Progenitor cell of endocrine pancreas (in vitro differentiated cells): ENCODE measurements around the gene ALDH2. TPM values are rescaled to one million over a fixed set of nuclear protein-coding genes. Genes with fewer than 3 reads are reported as not detected.
"Not testable (repeated sequence)": the region's sequence is repeated elsewhere in the genome, so short reads cannot be mapped to it uniquely, and the experiment has no call there.

Source experiments
- DNase-seq: peaks from one replicate; pipeline ENCODE4 v3.0.0; 2021; ENCODE audit warnings: low spot score; ENCODE audit not compliant: unreplicated experiment
- H3K27ac Mint-ChIP-seq: 2 replicates; pipeline ENCODE4 v1.8.0; 2021; ENCODE audit warnings: mild to moderate bottlenecking, moderate library complexity, mixed read lengths
- H3K27me3 Mint-ChIP-seq: 2 replicates; pipeline ENCODE4 v1.8.0; 2021; ENCODE audit warnings: mixed read lengths
- H3K36me3 Mint-ChIP-seq: 2 replicates; pipeline ENCODE4 v1.8.0; 2022; ENCODE audit warnings: mixed read lengths; ENCODE audit not compliant: insufficient read depth
- H3K4me1 Mint-ChIP-seq: 2 replicates; pipeline ENCODE4 v1.8.0; 2021; ENCODE audit warnings: low read depth, mixed read lengths
- H3K4me3 Mint-ChIP-seq: 2 replicates; pipeline ENCODE4 v1.8.0; 2021; ENCODE audit warnings: low read depth, mild to moderate bottlenecking, moderate library complexity, mixed read lengths
- H3K9me3 Mint-ChIP-seq: 2 replicates; pipeline ENCODE4 v1.8.0; 2021; ENCODE audit warnings: low read depth, mixed read lengths
- CTCF ChIP-seq: fragments of 200-600 bp; sonication (generic); IDR thresholded peaks from one replicate; pipeline ENCODE4 v1.5.0; 2021; ENCODE audit warnings: antibody characterized with exemption, mild to moderate bottlenecking; ENCODE audit not compliant: unreplicated experiment
- long read RNA-seq: library from polyadenylated mRNA; unstranded; transcript quantifications from one replicate; pipeline ENCODE4 v2.0.0, GENCODE V29; 2020
- total RNA-seq: library from RNA; stranded (reverse); gene quantifications from 2 replicates; pipeline ENCODE4 v1.2.1, GENCODE V29; 2021

The ALDH2 gene
- total RNA-seq: 47.3 and 47.6 TPM in 2 replicates
- long read RNA-seq, full-length matches to known transcripts: 252 of 278 reads
- long read RNA-seq, partial matches to known transcripts: 5 of 278 reads
- long read RNA-seq, other reads (novel, unspliced or antisense): 21 of 278 reads

GRCh38 chr12:111766608-111767361 lies at the start of gene ALDH2:
ALDH2 (plus strand) TSS chr12:111766933; CDS start chr12:111766983, 50 bp downstream.
- peak within 1 kb of the TSS; percentile 89 for H3K4me3 Mint-ChIP-seq
- peak within 1 kb of the TSS; percentile 93 for H3K27ac Mint-ChIP-seq
- TF ChIP-seq CTCF: peak; percentile 16
- DNase-seq: peak; percentile 72
- H3K27me3 Mint-ChIP-seq: peaks cover 11% of the 10 kb centered on the region
- peaks cover 13% of the 10 kb centered on the region for H3K4me1 Mint-ChIP-seq
- no peaks in the 10 kb centered on the region for H3K36me3 Mint-ChIP-seq
- no peaks in the 10 kb centered on the region for H3K9me3 Mint-ChIP-seq

- not testable (repeated sequence) for H3K4me3 Mint-ChIP-seq, H3K9me3 Mint-ChIP-seq, H3K4me1 Mint-ChIP-seq, DNase-seq, H3K27ac Mint-ChIP-seq, H3K27me3 Mint-ChIP-seq
- peaks cover 19% of the 10 kb centered on the region for H3K36me3 Mint-ChIP-seq
These were observed 47.4 kb upstream of the ALDH2 start for GRCh38 chr12:111719316-111719715.

GRCh38 chr12:111720457-111720856 lies 46.3 kb upstream of the ALDH2 start:
- Mint-ChIP-seq H3K4me1 (no peaks in the 10 kb centered on the region), H3K27me3 (no peaks in the 10 kb centered on the region), H3K36me3 (peaks cover 27% of the 10 kb centered on the region), H3K27ac (no peak overlapping the region), H3K9me3 (no peaks in the 10 kb centered on the region), H3K4me3 (no peak overlapping the region)
- TF ChIP-seq CTCF: no peak
- DNase-seq: no peak

GRCh38 chr12:111723646-111724360 lies 42.9 kb upstream of the ALDH2 start:
- H3K27ac Mint-ChIP-seq, H3K4me3 Mint-ChIP-seq, H3K27me3 Mint-ChIP-seq, DNase-seq, H3K9me3 Mint-ChIP-seq, H3K4me1 Mint-ChIP-seq: not testable (repeated sequence)
- H3K36me3 Mint-ChIP-seq: peaks cover 25% of the 10 kb centered on the region

- H3K9me3 Mint-ChIP-seq: no peaks in the 10 kb centered on the region
- DNase-seq: no peak
- no peaks in the 10 kb centered on the region for H3K4me1 Mint-ChIP-seq
- no peak for TF ChIP-seq CTCF
- H3K27me3 Mint-ChIP-seq: no peaks in the 10 kb centered on the region
- H3K4me3 Mint-ChIP-seq: no peak overlapping the region
- no peak overlapping the region for H3K27ac Mint-ChIP-seq
- peaks cover 19% of the 10 kb centered on the region for H3K36me3 Mint-ChIP-seq
These were observed 37.9 kb upstream of the ALDH2 start for GRCh38 chr12:111728795-111729194.

- Mint-ChIP-seq H3K4me3 (no peak overlapping the region), H3K36me3 (peaks cover 9% of the 10 kb centered on the region), H3K27ac (no peak overlapping the region), H3K9me3 (no peaks in the 10 kb centered on the region), H3K27me3 (no peaks in the 10 kb centered on the region), H3K4me1 (no peaks in the 10 kb centered on the region)
- TF ChIP-seq CTCF: no peak
- DNase-seq: no peak
These were observed 36.3 kb upstream of the ALDH2 start for GRCh38 chr12:111730420-111730819.
